Lung microvascular endothelial cell (primary cell): ENCODE results near the gene HTT-AS. TPM values are rescaled to one million over a fixed set of nuclear protein-coding genes. Genes with fewer than 3 reads are reported as not detected.

Source experiments
- DNase-seq, 2 donors: peaks; one replicate each; pipeline versions ENCODE4 v3.0.0 to v3.0.0-alpha.2; 2010; ENCODE audit warnings: low read depth in 2 of 2
- total RNA-seq: library from RNA; depleted of rRNA; stranded (reverse); fragments of >200 nt; gene quantifications from 2 replicates; pipeline ENCODE4 v1.2.1, GENCODE V29; 2014

Gene HTT-AS
- total RNA-seq, 1 donor from 2014 or later = not detected

GRCh38 chr4:3030566-3031356, 43.6 kb downstream of the HTT-AS start:
- DNase-seq = no peak

- DNase-seq = no peak
Measured at GRCh38 chr4:3029464-3029863, 44.9 kb downstream of the HTT-AS start.

- DNase-seq = no peak
Measured at GRCh38 chr4:3026540-3026939, 47.8 kb downstream of the HTT-AS start.

- DNase-seq = no peak
Measured at GRCh38 chr4:3025881-3026280, 48.5 kb downstream of the HTT-AS start.

- DNase-seq = no peak
Measured at GRCh38 chr4:3022651-3023050, 51.7 kb downstream of the HTT-AS start.

GRCh38 chr4:3022112-3022511, 52.2 kb downstream of the HTT-AS start:
- DNase-seq = no peak

GRCh38 chr4:3021627-3022026, 52.7 kb downstream of the HTT-AS start:
- no peak for DNase-seq

- no peak for DNase-seq
Measured at GRCh38 chr4:3021127-3021526, 53.2 kb downstream of the HTT-AS start.

- no peak for DNase-seq
Measured at GRCh38 chr4:3019145-3019846, 55.0 kb downstream of the HTT-AS start.

- DNase-seq = no peak
Measured at GRCh38 chr4:3017504-3017903, 56.8 kb downstream of the HTT-AS start.

- DNase-seq = no peak
Measured at GRCh38 chr4:3016961-3017360, 57.4 kb downstream of the HTT-AS start.

GRCh38 chr4:3013839-3014350, 60.4 kb downstream of the HTT-AS start:
- DNase-seq = no peak

Other genes starting within 250 kb of the HTT-AS start
- gene ADD1, start 230.7 kb downstream of the HTT-AS start, total RNA-seq = 129 and 156 TPM in 2 replicates
- gene NOP14, start 111.1 kb downstream of the HTT-AS start, total RNA-seq = 14.6 and 16.1 TPM in 2 replicates
- gene GRK4, start 111.0 kb downstream of the HTT-AS start, total RNA-seq = 1.3 and 3.0 TPM in 2 replicates
- 26.6 and 34.3 TPM in 2 replicates for gene HTT, start 143 bp upstream of the HTT-AS start, total RNA-seq
- gene MSANTD1, start 174.6 kb upstream of the HTT-AS start, total RNA-seq = under 0.01 and 0.40 TPM in 2 replicates
- 29.0 and 33.7 TPM in 2 replicates for gene RGS12, start 218.5 kb upstream of the HTT-AS start, total RNA-seq